22Rv1 (cell line): ENCODE measurements around the gene PODXL2.

Source experiments
- H3K27ac ChIP-seq: fragments of 450-650 bp; 2 replicates; pipeline ENCODE4 v1.5.1; 2017
- CTCF ChIP-seq: fragments of 450-650 bp; IDR thresholded peaks from 2 replicates; pipeline ENCODE4 v1.5.1; 2017; ENCODE audit warnings: mild to moderate bottlenecking
- ZFX ChIP-seq: fragments of 450-650 bp; IDR thresholded peaks from 2 replicates; pipeline ENCODE4 v1.6.1; 2017; ENCODE audit warnings: antibody characterized with exemption, borderline replicate concordance

The PODXL2 gene

GRCh38 chr3:127682561-127682960, 53.6 kb downstream of the PODXL2 start:
- TF ChIP-seq CTCF: no peak
- no peak for TF ChIP-seq ZFX
- H3K27ac ChIP-seq: no peak overlapping the region

- TF ChIP-seq CTCF: no peak
- TF ChIP-seq ZFX: no peak
- H3K27ac ChIP-seq: no peak overlapping the region
Observed at GRCh38 chr3:127684871-127685707, 56.1 kb downstream of the PODXL2 start.

- TF ChIP-seq CTCF (no peak), ZFX (no peak)
- no peak overlapping the region for H3K27ac ChIP-seq
Observed at GRCh38 chr3:127685708-127686511, 56.9 kb downstream of the PODXL2 start.

- no peak overlapping the region for H3K27ac ChIP-seq
- TF ChIP-seq ZFX: no peak
- no peak for TF ChIP-seq CTCF
Observed at GRCh38 chr3:127686512-127686894, 57.5 kb downstream of the PODXL2 start.

GRCh38 chr3:127687228-127687737, 58.3 kb downstream of the PODXL2 start:
- no peak for TF ChIP-seq CTCF
- no peak for TF ChIP-seq ZFX
- no peak overlapping the region for H3K27ac ChIP-seq

DNA sequence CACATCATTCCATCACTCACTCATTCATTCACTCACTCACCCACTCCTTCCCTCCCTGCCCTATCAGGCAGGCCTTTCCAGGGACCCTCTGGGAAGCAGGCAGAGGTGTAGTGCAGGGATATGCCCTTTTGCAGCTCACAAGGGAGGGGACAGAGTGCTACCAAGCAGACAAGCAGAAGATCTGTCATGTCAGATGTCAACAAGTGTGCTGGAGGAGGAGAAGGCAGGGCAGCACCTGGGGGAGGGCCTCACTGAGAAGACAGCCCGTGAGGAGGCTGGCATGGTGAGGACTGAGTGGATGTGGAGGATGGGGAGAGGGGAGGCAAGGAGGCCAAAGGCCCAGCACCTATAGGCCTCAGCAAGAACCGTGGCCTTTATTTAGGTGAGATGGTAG, 59.0 kb downstream of the PODXL2 start:
- TF ChIP-seq CTCF (no peak), ZFX (no peak)
- no peak overlapping the region for H3K27ac ChIP-seq
